GM19025 (cell line): ENCODE data around the gene HSD17B3.
"Not testable (repeated sequence)": the region's sequence is repeated elsewhere in the genome, so short reads cannot be mapped to it uniquely, and the experiment has no call there.

Source experiments
- ATAC-seq: cut with Tn5 transposase; IDR thresholded peaks from one replicate; pipeline ENCODE4 v1.9.1; 2021; ENCODE audit warnings: mild to moderate bottlenecking, low read depth, moderate library complexity; ENCODE audit not compliant: unreplicated experiment

Gene HSD17B3

GRCh38 chr9:96309850-96310249, 7.9 kb upstream of the HSD17B3 start:
- no peak for ATAC-seq

DNA sequence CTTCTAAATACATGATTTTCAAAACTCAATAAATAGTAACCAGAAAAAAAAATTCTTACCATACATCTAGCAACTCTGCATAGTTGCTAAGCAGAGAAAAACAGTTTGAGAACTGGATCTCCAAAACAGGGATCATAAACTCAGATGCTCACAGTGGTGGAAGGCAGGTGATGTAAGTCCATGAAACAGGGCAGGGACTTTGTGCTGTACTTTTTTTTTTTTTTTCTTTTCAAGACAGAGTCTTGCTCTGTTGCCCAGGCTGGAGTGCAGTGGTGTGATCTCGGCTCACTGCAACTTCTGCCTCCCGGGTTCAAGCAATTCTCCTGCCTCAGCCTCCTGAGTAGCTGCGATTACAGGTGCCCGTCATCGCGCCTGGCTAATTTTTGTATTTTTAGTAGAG, 5.0 kb upstream of the HSD17B3 start:
- ATAC-seq: not testable (repeated sequence)

GRCh38 chr9:96305171-96305570, 3.2 kb upstream of the HSD17B3 start:
- ATAC-seq: no peak

DNA sequence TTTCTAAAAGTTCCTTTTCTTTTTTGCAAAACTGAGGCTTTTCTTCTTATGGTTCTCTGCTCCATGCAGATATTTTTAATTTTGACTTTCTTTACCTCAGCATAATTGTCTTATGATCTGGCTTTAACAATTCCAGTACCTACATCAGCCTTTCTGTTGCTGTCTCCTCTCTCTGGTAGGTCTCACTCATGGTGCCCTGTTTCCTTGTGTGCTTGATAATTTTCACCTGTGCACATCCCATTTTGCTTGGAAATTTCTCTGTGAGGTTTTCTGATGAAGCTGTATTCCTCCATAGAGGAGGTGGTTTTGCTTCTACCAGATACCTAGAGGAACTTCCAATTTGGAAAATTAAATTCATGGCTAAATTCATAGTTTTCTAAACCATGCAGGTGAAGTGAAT, 2.3 kb upstream of the HSD17B3 start:
- no peak for ATAC-seq

DNA sequence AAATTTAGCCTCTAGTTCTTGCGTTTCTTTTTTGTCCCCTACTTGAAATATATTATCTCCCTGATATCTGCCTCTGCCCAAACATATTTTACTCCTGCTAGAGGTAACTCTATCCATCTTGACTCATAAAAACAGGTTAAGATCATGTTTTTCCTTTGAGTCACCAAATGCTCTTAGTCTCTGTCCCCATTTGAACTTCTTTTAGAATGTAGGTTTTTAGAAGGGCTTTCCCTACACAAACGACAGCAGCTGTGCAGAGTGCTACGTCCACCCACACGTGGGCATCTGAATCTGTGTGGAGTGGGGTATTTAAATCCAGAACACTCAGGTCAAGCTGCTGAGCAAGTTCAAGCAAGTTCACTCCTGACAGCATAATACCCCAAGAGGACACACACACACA, 2.2 kb downstream of the HSD17B3 start:
- no peak for ATAC-seq

DNA sequence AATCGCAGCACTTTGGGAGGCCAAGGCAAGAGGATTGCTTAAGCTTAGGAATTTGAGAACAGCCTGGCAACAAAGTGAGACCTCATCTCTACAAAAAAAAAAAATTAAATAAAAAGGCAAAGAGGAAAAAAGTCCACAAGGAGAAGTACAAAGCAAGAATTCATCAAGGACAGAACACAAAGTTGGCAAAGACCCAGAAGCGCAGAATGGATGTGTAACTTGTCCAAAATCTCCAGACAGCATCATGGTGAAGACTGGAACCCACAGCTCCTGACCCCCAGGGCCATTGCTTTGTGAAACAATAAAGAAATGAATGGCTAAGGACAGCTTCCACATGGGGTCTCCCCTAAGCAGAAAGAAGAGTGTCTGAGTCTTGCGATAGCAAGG, 7.8 kb downstream of the HSD17B3 start:
- ATAC-seq: no peak

GRCh38 chr9:96293498-96294158, 8.3 kb downstream of the HSD17B3 start:
- no peak for ATAC-seq

DNA sequence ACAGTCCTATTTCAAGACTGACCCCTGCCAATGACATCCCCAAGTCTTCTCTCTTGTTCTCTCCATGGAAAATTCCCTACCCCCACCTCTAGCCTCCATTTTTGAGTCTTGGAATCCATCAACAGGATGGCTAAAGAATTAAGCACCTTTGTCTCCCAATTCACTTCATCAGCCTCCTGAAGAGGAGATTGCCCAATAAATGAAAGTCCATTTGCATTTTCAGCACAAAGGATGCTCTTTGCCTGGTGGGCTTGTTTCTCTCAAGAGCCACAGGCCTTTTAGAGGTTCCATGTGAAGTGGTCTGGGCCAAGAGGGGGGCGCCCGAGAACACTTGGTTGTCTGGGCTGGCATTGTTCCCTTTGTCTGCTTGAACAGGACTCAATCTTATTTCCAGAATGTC, 12.6 kb downstream of the HSD17B3 start:
- ATAC-seq: no peak

- ATAC-seq: no peak
These were observed 20.3 kb downstream of the HSD17B3 start for GRCh38 chr9:96281641-96282040.

DNA sequence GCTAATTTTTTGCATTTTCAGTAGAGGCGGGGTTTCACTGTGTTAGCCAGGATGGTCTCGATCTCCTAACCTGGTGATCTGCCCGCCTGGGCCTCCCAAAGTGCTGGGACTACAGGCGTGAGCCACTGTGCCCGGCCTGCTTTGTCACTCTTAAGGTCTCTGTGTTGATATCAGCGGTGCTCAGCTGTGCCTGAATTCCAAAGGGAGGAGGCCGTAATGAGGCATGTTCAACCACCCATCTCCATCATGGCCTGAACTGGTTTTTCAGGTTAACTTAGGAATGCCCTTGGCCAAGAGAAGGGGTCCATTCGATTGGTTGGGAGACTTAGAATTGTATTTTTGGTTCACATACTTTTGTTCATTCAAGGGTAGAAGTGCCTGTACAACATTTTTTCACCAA, 22.0 kb downstream of the HSD17B3 start:
- ATAC-seq: no peak

- no peak for ATAC-seq
These were observed 27.0 kb downstream of the HSD17B3 start for GRCh38 chr9:96274939-96275338.

DNA sequence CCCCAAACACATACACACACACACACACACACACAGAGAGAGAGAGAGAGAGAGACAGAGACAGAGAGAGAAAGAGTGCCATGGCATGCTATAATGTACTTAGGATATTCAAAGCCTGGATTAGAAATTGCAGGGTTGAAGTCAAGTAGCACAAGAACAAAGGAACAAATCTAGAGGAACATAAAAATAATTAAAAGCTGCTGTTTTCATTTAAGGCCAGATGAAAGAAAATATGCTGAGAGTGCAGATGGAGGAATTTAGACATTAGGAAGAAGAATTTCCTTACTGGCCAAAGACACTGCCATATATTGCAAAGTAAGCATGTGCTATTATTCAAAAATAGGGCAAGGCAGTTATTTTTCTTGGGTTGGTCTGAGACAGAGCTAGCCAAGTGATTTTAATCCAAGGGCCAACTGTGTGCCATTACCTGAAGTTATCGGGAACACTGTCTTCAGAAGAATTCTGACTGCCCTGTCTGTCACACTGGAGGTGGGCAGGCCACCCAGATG, 31.7 kb downstream of the HSD17B3 start:
- no peak for ATAC-seq

DNA sequence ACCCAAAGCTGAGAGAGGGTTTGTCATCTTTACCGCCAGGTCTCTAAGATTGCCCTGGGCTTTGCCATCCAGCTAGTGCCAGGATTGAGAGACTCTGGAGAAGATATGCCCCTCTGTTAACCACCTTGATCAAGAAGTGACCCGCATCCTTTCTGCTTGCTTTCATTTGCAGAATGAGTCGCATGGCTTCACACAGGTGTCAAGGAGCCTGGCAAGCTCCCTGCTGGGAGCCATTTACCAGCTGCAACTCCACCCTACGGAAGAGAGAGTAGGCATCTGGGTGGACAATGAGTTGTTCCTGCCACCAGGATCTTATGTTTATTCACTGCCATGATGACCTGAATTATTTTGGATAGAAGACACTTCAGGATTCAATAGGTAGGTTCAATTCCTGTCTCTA, 43.0 kb downstream of the HSD17B3 start:
- ATAC-seq: no peak

DNA sequence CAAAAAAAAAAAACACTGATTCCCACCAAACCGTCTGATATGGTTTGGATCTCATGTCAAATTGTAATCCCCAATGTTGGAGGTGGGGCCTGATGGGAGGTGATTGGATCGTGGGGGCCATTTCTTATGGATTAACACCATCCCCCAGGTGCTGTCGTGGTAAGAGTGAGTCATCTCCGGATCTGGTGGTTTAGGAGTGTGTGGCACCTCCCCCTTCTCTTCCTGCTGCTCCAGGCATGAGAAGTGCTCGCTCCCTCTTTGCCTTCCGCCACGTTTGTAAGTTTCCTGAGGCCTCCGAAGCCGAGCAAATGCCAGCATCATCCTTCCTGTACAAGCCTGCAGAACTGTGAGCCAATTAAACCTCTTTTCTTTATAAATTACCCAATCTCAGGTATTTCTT, 45.2 kb downstream of the HSD17B3 start:
- ATAC-seq: no peak

GRCh38 chr9:96255698-96256097, 46.3 kb downstream of the HSD17B3 start:
- no peak for ATAC-seq

- ATAC-seq: no peak
These were observed 48.8 kb downstream of the HSD17B3 start for GRCh38 chr9:96253059-96253696.

- no peak for ATAC-seq
These were observed 50.5 kb downstream of the HSD17B3 start for GRCh38 chr9:96251451-96251850.

- no peak for ATAC-seq
These were observed 52.2 kb downstream of the HSD17B3 start for GRCh38 chr9:96249746-96250145.

DNA sequence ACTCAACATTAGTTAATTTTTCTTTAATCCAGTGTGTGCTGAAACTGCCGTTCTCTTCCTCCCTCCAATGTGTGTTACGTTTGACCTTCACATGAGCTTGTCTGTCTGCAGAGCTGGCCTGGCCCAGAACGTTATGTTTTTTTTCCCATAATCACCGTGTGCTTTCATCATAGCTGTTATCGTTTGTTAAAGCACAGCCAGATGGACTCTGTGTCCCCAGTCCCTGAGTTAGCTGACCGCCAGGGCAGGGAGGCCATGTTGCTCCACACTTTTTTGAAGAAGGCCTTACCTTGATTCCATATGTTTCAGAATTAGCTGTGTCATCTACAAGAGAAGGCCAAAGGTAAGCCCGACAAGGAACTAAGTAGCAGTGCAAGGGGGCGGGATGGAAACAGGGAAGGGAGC, 55.7 kb downstream of the HSD17B3 start:
- ATAC-seq: no peak

DNA sequence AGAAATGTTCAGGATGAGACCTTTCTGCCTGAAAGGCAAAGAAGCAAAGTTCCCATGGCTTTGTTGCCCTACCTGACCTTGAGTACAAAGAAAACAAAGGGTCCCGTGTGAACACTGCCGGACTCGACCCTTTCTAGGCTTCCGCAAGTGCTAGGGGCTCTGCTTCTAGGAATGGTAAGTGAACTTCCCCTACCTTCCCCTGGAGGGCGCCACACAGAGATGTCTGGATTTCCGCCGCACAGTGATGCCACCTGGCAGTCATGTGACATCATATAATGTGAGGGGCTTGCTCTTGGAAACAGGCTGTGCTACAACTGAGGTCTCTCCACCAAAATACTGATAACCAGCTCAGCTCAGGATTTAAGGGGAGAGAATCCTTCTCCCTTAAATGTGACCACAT, 56.6 kb downstream of the HSD17B3 start:
- ATAC-seq: no peak

GRCh38 chr9:96243778-96244177, 58.2 kb downstream of the HSD17B3 start:
- ATAC-seq: no peak

GRCh38 chr9:96242811-96243210, 59.2 kb downstream of the HSD17B3 start:
- no peak for ATAC-seq
